Measurements from ENCODE around the gene NSUN2.

GRCh38 chr5:6599739-6600138, 33.1 kb downstream of the NSUN2 start:
- TF ChIP-seq, protein P1, sequence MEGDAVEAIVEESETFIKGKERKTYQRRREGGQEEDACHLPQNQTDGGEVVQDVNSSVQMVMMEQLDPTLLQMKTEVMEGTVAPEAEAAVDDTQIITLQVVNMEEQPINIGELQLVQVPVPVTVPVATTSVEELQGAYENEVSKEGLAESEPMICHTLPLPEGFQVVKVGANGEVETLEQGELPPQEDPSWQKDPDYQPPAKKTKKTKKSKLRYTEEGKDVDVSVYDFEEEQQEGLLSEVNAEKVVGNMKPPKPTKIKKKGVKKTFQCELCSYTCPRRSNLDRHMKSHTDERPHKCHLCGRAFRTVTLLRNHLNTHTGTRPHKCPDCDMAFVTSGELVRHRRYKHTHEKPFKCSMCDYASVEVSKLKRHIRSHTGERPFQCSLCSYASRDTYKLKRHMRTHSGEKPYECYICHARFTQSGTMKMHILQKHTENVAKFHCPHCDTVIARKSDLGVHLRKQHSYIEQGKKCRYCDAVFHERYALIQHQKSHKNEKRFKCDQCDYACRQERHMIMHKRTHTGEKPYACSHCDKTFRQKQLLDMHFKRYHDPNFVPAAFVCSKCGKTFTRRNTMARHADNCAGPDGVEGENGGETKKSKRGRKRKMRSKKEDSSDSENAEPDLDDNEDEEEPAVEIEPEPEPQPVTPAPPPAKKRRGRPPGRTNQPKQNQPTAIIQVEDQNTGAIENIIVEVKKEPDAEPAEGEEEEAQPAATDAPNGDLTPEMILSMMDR (IDR thresholded peaks at IDR 0.05) = no peak
- no peak for TF ChIP-seq KDM5A (IDR thresholded peaks at IDR 0.05)
- no peak for TF ChIP-seq POLR2A (IDR thresholded peaks at IDR 0.05; ENCODE audit: low read length)
- TF ChIP-seq EP300 (IDR thresholded peaks at IDR 0.05) = no peak
- no peak for TF ChIP-seq ZNF302 (CRISPR knock-in tag; IDR thresholded peaks at IDR 0.05)
- TF ChIP-seq HDAC2 (IDR thresholded peaks at IDR 0.05) = no peak
- TF ChIP-seq, protein P2, sequence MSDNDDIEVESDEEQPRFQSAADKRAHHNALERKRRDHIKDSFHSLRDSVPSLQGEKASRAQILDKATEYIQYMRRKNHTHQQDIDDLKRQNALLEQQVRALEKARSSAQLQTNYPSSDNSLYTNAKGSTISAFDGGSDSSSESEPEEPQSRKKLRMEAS (IDR thresholded peaks at IDR 0.05) = no peak
- TF ChIP-seq JUN (IDR thresholded peaks at IDR 0.05) = no peak
- no peak for TF ChIP-seq ZFP36 (IDR thresholded peaks at IDR 0.05; ENCODE audit: borderline replicate concordance, partially characterized antibody)
- TF ChIP-seq, protein P3, sequence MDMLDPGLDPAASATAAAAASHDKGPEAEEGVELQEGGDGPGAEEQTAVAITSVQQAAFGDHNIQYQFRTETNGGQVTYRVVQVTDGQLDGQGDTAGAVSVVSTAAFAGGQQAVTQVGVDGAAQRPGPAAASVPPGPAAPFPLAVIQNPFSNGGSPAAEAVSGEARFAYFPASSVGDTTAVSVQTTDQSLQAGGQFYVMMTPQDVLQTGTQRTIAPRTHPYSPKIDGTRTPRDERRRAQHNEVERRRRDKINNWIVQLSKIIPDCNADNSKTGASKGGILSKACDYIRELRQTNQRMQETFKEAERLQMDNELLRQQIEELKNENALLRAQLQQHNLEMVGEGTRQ (IDR thresholded peaks at IDR 0.05) = no peak
- no peak for TF ChIP-seq NFE2L2 (conservative IDR thresholded peaks at IDR 0.05; ENCODE audit: low read length)
- TF ChIP-seq RCOR1 (IDR thresholded peaks at IDR 0.05; ENCODE audit: low read depth, low read length) = no peak
